ENCODE results near the gene NFYB. TPM values are rescaled to one million over a fixed set of nuclear protein-coding genes. Genes with fewer than 3 reads are reported as not detected.

NFYB gene
- total RNA-seq: 10 to 100 TPM; 33.8 to 36.1 TPM
- 53.1 TPM for polyA plus RNA-seq (ENCODE audit: insufficient read depth, low read depth, low replicate concordance)
- long read RNA-seq, donor 1, transcript NFYB-205 (8 exons, 1,727 nt): major isoform, 9 of 11 reads
- long read RNA-seq, donor 1, partial matches to known transcripts: 0 of 11 reads
- long read RNA-seq, donor 1, other reads (novel, unspliced or antisense): 0 of 11 reads
- long read RNA-seq, donor 2, transcript NFYB-205 (8 exons, 1,727 nt): major isoform, 5 of 9 reads
- long read RNA-seq, donor 2, partial matches to known transcripts: 0 of 9 reads
- long read RNA-seq, donor 2, other reads (novel, unspliced or antisense): 0 of 9 reads

DNA sequence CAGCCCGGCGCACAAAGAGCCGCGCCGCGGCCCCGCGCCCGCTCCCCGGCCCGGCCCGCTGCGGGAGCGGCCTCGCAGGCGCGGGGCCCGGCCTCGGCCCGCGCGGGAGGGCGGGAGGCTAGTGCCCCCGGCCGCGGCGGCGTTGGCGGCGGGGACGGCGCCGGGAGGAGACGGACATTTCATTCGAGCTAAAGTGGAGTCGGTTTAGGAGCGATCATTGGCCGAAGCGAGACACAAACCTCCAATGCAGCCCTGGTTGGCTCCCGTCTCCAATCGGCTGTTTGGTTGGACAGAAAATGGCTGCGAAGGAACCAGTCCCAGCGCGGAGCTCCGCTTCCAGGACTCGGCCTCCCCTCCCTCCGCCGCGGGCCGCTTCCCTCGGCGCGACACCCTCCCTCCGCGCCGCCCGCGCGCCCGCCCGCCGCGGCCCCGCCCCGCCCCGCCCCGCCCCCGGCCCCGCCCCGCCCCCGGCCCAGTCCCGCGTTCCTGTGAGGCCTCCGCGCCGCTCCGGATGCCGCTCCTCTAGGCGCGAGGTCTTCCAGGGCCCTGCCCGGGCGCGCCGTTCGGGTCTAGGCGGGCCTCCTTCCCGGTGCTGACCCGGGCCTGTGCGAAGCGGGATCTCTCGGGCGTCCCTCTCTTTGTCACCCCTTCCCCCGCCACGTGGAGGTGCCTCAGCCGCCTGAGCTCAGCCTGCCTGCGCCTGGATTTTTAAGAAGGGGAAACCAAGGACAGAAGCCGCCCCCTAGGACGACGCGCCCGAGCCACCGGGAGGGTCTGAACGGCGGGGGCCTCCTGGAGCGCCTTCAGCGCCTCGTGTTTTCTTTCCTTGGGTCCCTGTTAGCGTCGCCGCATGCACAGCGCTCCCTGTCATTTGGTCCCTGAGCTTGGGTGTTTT is at the start of gene NFYB:
Gene NFYB, minus strand, starts transcription at position 309 of the 895 bp plus-strand sequence. CDS start 2,757 bp downstream, outside the sequence.
- WGBS, 2 donors: 4 to 15% methylated on average over 15 to 96 of the region's 111 CpGs

DNA sequence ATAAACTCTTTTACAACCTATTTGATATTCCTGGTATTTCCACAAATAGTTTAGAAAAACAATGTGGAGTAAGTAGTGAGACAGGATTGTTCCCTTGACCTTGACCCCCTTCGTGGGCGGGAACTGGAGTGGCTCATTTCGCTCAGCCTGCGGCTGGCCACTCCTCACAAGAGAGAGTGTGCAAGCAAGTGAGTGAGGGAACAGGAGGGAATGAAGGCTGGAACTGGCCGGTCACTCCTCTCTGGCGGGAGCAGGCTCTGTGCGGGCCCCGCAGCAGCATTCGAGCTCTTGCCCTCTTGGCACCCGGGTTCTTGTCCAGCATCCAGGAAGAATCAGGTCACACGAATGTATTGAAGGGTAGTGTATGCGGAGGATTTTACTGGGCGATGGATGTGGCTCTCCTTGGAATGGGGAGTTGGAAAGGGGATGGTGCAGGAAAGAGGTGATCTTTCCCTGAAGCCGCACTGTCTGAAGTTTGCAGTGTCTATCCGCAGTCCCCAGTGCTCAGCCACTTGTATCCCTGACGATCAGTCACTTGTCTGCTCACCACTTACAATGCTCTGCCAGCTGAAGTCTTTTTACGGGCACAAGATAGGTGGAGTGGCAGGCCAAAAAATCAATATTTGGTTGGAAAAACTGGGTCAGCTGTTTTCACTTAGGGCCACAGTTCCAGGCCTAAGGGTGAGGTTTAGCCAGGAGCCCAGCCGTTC is 49.6 kb upstream of the NFYB start:
- Histone ChIP-seq H3K9me3 (no peaks in the 10 kb centered on the region), H3K4me3 (no peak overlapping the region), H3K36me3 (ENCODE audit: low read depth, missing control alignments) (no peaks in the 10 kb centered on the region), H3K4me1 (no peaks in the 10 kb centered on the region), H3K27me3 (no peaks in the 10 kb centered on the region), H3K27ac (no peak overlapping the region)
- intact Hi-C loops (cut with DNase I; ENCODE audit: low total_unique reads): no loop called here
- no peak for TF ChIP-seq POLR2A (IDR thresholded peaks at IDR 0.05)
- TF ChIP-seq, protein P1, sequence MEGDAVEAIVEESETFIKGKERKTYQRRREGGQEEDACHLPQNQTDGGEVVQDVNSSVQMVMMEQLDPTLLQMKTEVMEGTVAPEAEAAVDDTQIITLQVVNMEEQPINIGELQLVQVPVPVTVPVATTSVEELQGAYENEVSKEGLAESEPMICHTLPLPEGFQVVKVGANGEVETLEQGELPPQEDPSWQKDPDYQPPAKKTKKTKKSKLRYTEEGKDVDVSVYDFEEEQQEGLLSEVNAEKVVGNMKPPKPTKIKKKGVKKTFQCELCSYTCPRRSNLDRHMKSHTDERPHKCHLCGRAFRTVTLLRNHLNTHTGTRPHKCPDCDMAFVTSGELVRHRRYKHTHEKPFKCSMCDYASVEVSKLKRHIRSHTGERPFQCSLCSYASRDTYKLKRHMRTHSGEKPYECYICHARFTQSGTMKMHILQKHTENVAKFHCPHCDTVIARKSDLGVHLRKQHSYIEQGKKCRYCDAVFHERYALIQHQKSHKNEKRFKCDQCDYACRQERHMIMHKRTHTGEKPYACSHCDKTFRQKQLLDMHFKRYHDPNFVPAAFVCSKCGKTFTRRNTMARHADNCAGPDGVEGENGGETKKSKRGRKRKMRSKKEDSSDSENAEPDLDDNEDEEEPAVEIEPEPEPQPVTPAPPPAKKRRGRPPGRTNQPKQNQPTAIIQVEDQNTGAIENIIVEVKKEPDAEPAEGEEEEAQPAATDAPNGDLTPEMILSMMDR (IDR thresholded peaks at IDR 0.05): no peak
- no peak for DNase-seq
- WGBS, 2 donors: 82 to 85% methylated on average over 18 of the region's 18 CpGs

More for the DNA sequence above, at the start of gene NFYB:
- TF ChIP-seq, protein P1 (IDR thresholded peaks at IDR 0.05): no peak
- peak; percentile 36 for TF ChIP-seq POLR2A (IDR thresholded peaks at IDR 0.05)
- Histone ChIP-seq H3K36me3 (ENCODE audit: low read depth, missing control alignments) (no peaks in the 10 kb centered on the region), H3K4me1 (peaks cover 16% of the 10 kb centered on the region), H3K27me3 (no peaks in the 10 kb centered on the region), H3K9me3 (no peaks in the 10 kb centered on the region), H3K4me3 (peak within 1 kb of the TSS; percentile 78 to 82), H3K27ac (peak within 1 kb of the TSS; percentile 82 to 92)
- peak; percentile 98 for DNase-seq
- intact Hi-C loops (cut with DNase I; ENCODE audit: low total_unique reads): no loop called here

DNA sequence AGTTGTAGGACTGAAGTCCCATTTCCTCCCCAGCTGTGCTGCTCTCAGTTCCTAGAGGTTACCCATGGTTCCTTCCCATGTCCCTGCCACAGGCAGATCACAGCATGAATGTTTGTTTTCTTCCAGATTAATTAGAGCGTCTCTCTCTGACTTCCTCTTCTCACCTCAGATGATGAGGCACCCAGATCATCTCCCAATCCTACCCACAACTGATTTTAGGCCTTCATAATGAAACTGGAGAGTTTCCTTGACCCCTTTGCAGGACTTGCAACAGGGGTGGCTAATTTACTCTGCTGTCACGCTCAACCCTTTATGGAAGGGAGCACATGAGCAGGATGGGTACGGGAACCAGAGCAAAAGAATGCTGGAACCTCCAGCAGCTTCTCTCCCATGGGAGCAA is 45.4 kb upstream of the NFYB start:
- WGBS, 2 donors: 96 to 97% methylated on average over 3 of the region's 3 CpGs
- no peak for TF ChIP-seq POLR2A (IDR thresholded peaks at IDR 0.05)
- TF ChIP-seq, protein P1 (IDR thresholded peaks at IDR 0.05): no peak
- DNase-seq: no peak
- no peak overlapping the region for H3K27ac ChIP-seq
- H3K36me3 ChIP-seq (ENCODE audit: low read depth, missing control alignments): no peaks in the 10 kb centered on the region
- H3K9me3 ChIP-seq: no peaks in the 10 kb centered on the region
- H3K27me3 ChIP-seq: no peaks in the 10 kb centered on the region
- peaks cover under 1% of the 10 kb centered on the region for H3K4me1 ChIP-seq
- intact Hi-C loops (cut with DNase I; ENCODE audit: low total_unique reads): no loop called here
- no peak overlapping the region for H3K4me3 ChIP-seq

DNA sequence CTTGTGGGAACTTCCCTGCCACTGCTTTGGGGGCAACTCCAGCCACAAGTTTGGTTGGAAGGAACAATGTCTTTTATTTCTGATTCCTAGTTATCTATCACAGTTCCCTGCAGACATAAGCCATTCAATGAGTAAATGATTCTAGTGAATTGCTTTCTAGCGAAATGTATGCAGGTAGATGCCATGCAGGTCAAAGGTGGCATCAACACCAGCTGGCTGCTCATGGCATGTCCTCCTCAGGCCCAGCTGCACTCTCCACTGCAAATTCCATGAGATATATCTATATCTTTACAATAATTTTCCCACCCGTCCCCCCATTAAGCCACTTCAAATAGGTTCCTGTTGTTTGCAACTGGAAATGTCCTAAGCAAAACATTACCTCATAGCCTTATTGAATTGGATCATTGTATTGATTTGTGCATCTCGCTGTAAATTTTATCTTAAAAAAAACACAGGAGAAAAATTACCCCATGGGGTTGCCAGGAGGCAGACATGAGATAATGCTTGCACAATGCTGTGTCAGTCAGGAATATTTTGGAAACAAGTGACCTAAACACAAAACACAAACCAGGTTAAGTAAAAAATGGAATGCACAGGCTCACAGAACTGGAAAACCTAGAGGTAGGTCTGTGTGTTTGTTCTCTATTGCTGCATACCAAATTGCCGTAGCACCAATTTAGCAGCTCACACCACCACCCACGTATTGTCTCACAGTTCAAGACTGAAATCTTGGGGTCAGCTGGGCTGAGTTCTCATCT is 44.8 kb upstream of the NFYB start:
- Histone ChIP-seq H3K4me1 (peaks cover 4% of the 10 kb centered on the region), H3K27me3 (no peaks in the 10 kb centered on the region), H3K27ac (no peak overlapping the region), H3K4me3 (no peak overlapping the region), H3K36me3 (ENCODE audit: low read depth, missing control alignments) (no peaks in the 10 kb centered on the region), H3K9me3 (no peaks in the 10 kb centered on the region)
- intact Hi-C loops (cut with DNase I; ENCODE audit: low total_unique reads): no loop called here
- 84 to 90% methylated on average over 5 of the region's 5 CpGs for WGBS, 2 donors
- no peak for TF ChIP-seq POLR2A (IDR thresholded peaks at IDR 0.05)
- TF ChIP-seq, protein P1 (IDR thresholded peaks at IDR 0.05): no peak
- no peak for DNase-seq
